Astrocyte (in vitro differentiated cells and primary cell): Measurements from ENCODE around the gene CERS6.

ENCODE experiments used
- EZH2 ChIP-seq: IDR thresholded peaks from 2 replicates; pipeline ENCODE4 v1.6.1; 2012; ENCODE audit warnings: mild to moderate bottlenecking, low read length, inconsistent platforms; ENCODE audit not compliant: insufficient read depth
- TF ChIP-seq, protein P1 (sequence below): IDR thresholded peaks from 2 replicates; pipeline ENCODE4 v1.5.1; 2011; ENCODE audit warnings: low read depth, mild to moderate bottlenecking, inconsistent platforms, low read length, moderate library complexity; ENCODE audit not compliant: insufficient read depth

DNA sequence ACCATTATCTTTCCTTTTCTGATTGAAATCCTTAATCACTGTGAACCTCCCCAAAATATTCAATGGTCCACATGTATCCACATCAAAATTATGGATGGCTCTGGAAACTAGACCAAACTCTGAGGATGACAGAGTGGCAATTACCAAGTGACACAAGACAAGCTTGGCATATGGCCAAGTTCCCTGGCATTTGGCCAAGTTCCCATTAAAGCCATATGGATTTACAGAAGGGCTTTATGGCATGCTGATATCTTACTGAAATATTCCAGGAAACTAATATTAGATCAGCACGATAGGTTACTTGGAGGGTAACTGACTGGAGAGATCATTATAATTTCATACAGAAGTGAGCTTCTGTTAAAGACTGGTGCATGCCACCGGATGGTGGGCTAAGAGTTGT is 21.9 kb upstream of the CERS6 start:
- no peak for TF ChIP-seq EZH2
- TF ChIP-seq, protein P1, sequence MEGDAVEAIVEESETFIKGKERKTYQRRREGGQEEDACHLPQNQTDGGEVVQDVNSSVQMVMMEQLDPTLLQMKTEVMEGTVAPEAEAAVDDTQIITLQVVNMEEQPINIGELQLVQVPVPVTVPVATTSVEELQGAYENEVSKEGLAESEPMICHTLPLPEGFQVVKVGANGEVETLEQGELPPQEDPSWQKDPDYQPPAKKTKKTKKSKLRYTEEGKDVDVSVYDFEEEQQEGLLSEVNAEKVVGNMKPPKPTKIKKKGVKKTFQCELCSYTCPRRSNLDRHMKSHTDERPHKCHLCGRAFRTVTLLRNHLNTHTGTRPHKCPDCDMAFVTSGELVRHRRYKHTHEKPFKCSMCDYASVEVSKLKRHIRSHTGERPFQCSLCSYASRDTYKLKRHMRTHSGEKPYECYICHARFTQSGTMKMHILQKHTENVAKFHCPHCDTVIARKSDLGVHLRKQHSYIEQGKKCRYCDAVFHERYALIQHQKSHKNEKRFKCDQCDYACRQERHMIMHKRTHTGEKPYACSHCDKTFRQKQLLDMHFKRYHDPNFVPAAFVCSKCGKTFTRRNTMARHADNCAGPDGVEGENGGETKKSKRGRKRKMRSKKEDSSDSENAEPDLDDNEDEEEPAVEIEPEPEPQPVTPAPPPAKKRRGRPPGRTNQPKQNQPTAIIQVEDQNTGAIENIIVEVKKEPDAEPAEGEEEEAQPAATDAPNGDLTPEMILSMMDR, result no peak
